ENCODE measurements around the gene C19orf25.

- TF ChIP-seq POLR2A (IDR thresholded peaks at IDR 0.05) (no peak), CTCF (IDR thresholded peaks at IDR 0.05) (no peak)
Measured at GRCh38 chr19:1520203-1520780, 41.3 kb upstream of the C19orf25 start.

Measured in Peyer's patch (tissue), 4 donors.